ENCODE data around the gene CD83.

CD83 gene

GRCh38 chr6:14131579-14131978 lies 14.0 kb downstream of the CD83 start:
- H3K4me3 ChIP-seq (ENCODE audit: low read depth, low read length) = no peak overlapping the region
- TF ChIP-seq, protein P1, sequence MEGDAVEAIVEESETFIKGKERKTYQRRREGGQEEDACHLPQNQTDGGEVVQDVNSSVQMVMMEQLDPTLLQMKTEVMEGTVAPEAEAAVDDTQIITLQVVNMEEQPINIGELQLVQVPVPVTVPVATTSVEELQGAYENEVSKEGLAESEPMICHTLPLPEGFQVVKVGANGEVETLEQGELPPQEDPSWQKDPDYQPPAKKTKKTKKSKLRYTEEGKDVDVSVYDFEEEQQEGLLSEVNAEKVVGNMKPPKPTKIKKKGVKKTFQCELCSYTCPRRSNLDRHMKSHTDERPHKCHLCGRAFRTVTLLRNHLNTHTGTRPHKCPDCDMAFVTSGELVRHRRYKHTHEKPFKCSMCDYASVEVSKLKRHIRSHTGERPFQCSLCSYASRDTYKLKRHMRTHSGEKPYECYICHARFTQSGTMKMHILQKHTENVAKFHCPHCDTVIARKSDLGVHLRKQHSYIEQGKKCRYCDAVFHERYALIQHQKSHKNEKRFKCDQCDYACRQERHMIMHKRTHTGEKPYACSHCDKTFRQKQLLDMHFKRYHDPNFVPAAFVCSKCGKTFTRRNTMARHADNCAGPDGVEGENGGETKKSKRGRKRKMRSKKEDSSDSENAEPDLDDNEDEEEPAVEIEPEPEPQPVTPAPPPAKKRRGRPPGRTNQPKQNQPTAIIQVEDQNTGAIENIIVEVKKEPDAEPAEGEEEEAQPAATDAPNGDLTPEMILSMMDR (IDR thresholded peaks at IDR 0.05; ENCODE audit: low read depth, low read length) = no peak

- TF ChIP-seq, protein P1 (IDR thresholded peaks at IDR 0.05; ENCODE audit: low read depth, low read length) = no peak
- no peak overlapping the region for H3K4me3 ChIP-seq (ENCODE audit: low read depth, low read length)
Measured at GRCh38 chr6:14132244-14132920, 14.8 kb downstream of the CD83 start.

DNA sequence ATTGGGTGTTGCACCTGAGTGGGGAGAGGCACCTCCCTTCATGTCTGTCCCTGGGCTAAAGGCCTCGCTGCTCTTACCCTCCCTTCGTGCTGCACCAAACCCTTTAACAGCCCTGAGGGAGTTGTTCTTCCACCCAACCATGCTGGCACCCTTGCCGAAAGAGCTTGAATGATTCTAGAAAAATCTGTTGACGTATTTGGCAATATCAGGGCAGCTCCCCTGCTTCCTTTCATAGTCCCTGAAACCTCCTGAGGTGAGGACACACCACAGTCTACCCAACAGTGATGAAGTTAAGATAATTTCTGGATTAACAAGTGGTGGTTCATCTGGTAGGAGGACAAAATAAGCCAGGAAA lies 15.3 kb downstream of the CD83 start:
- TF ChIP-seq, protein P1 (IDR thresholded peaks at IDR 0.05; ENCODE audit: low read depth, low read length) = no peak
- H3K4me3 ChIP-seq (ENCODE audit: low read depth, low read length) = no peak overlapping the region

- H3K4me3 ChIP-seq (ENCODE audit: low read depth, low read length) = no peak overlapping the region
- TF ChIP-seq, protein P1 (IDR thresholded peaks at IDR 0.05; ENCODE audit: low read depth, low read length) = no peak
Measured at GRCh38 chr6:14134211-14134910, 16.8 kb downstream of the CD83 start.

- TF ChIP-seq, protein P1 (IDR thresholded peaks at IDR 0.05; ENCODE audit: low read depth, low read length) = no peak
Measured at GRCh38 chr6:14135893-14136539, 18.4 kb downstream of the CD83 start.

DNA sequence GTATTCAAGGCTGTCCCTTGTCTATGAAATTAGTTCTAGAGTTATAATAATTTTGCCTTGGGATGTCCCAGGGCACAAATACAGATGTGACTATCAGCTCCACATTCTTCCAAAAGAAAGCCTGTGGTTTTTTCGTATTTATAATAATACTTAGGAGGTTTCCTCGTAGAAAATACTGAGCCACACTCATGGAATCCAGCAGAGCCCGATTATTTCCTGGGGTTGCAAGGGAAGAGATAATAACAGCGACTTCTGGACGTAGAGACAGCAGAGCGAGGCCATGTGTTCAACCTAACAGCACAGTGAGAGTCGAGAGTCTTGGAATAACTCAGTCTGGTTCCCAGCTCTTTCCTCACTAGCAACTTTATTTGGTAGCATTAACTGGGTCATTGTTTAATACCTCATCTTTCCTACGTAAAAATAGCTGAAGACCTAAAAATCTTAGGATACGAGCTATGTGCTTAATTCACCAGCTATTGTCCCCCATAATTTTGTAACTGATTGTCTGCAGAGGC lies 21.2 kb downstream of the CD83 start:
- TF ChIP-seq, protein P1 (IDR thresholded peaks at IDR 0.05; ENCODE audit: low read depth, low read length) = no peak
- no peak overlapping the region for H3K4me3 ChIP-seq (ENCODE audit: low read depth, low read length)

More at GRCh38 chr6:14135893-14136539, 18.4 kb downstream of the CD83 start:
- H3K4me3 ChIP-seq (ENCODE audit: low read depth, low read length) = no peak overlapping the region

Data from WI38 (cell line).